Measurements from ENCODE around the gene PTPRG. TPM values are rescaled to one million over a fixed set of nuclear protein-coding genes. Genes with fewer than 3 reads are reported as not detected.

Gene PTPRG
- total RNA-seq, 1 experiment from 2014 or later = 69.3 TPM

GRCh38 chr3:62048577-62048976, 487.2 kb downstream of the PTPRG start:
- no peak overlapping the region for H3K27ac Mint-ChIP-seq
- H3K4me1 Mint-ChIP-seq = peaks cover 49 to 58% of the 10 kb centered on the region in 2 experiments

More at GRCh38 chr3:62048577-62048976, 487.2 kb downstream of the PTPRG start:
- no peak overlapping the region for H3K9ac ChIP-seq (ENCODE audit: extremely low read depth, insufficient read length, low read length)
- no peak overlapping the region for H3K14ac ChIP-seq (ENCODE audit: insufficient read depth, low read length)
- H3K18ac ChIP-seq (ENCODE audit: insufficient read length, low read depth, low read length) = no peak overlapping the region
- no peak overlapping the region for H3K4ac ChIP-seq (ENCODE audit: low read depth, low read length)
- no peaks in the 10 kb centered on the region for H3K9me3 ChIP-seq (ENCODE audit: control insufficient read depth, low read depth, low read length)
- H2BK20ac ChIP-seq (ENCODE audit: low read depth, low read length, poor library complexity, severe bottlenecking) = no peak overlapping the region
- H3K79me2 ChIP-seq (ENCODE audit: insufficient read depth, low read length) = no peaks in the 10 kb centered on the region; the same call in 1 of the 2 replicates
- H3K56ac ChIP-seq (ENCODE audit: insufficient read length, low read depth, low read length) = no peak overlapping the region
- no peaks in the 10 kb centered on the region for H3K23me2 ChIP-seq (ENCODE audit: insufficient read length, low read depth, low read length, poor library complexity, severe bottlenecking)
- no peak overlapping the region for H2BK12ac ChIP-seq (ENCODE audit: insufficient read length, low read depth, low read length)
- peaks cover 8% of the 10 kb centered on the region for H3K4me1 ChIP-seq (ENCODE audit: insufficient read depth, low read length)
- peaks cover 0 to 1% (median 0%) of the 10 kb centered on the region in 3 experiments; a peak in 1 of 7 replicates for H3K36me3 Mint-ChIP-seq (ENCODE audit: insufficient read depth in 1 of 3, low read depth in 3 of 3)
- H3K79me1 ChIP-seq (ENCODE audit: insufficient read depth, low read depth, low read length, poor library complexity, severe bottlenecking) = no peaks in the 10 kb centered on the region
- no peak overlapping the region for H3K4me3 Mint-ChIP-seq
- H2BK15ac ChIP-seq (ENCODE audit: low read depth, low read length) = no peak overlapping the region
- H3K4me2 ChIP-seq (ENCODE audit: insufficient read depth, insufficient read length, low read length) = no peak overlapping the region
- H3K27me3 ChIP-seq (ENCODE audit: insufficient read depth, low read length) = no peaks in the 10 kb centered on the region
- H2BK120ac ChIP-seq (ENCODE audit: low read depth, low read length, poor library complexity, severe bottlenecking) = no peak overlapping the region
- H3K23ac ChIP-seq (ENCODE audit: insufficient read length, low read depth, low read length) = no peak overlapping the region
- no peak overlapping the region for H3T11ph ChIP-seq (ENCODE audit: low read length)
- DNase-seq = no peak
- H4K91ac ChIP-seq (ENCODE audit: insufficient read length, low read depth, low read length) = no peak overlapping the region
- no peak overlapping the region for H3K27ac ChIP-seq (ENCODE audit: insufficient read length, low read depth, low read length)
- no peak overlapping the region for H4K8ac ChIP-seq (replicated peaks; ENCODE audit: insufficient read length, low read depth, low read length)
- WGBS (ENCODE audit: extremely low coverage, insufficient read length, low lambda C conversion rate) = no CpG with 5 or more reads among the region's 3 CpGs
- H2AK5ac ChIP-seq (ENCODE audit: insufficient read length, low read length) = no peak overlapping the region
- H3K9me3 Mint-ChIP-seq = no peaks in the 10 kb centered on the region
- TF ChIP-seq CTCF (conservative IDR thresholded peaks at IDR 0.05) = no peak
- H2BK5ac ChIP-seq (ENCODE audit: insufficient read length, low read length) = no peak overlapping the region
- H3K27me3 Mint-ChIP-seq (ENCODE audit: low read depth) = no peaks in the 10 kb centered on the region
- no peak overlapping the region for H4K5ac ChIP-seq (ENCODE audit: insufficient read length, low read depth, low read length)
- H4K20me1 ChIP-seq (ENCODE audit: control insufficient read depth, insufficient read depth, insufficient read length) = no peaks in the 10 kb centered on the region
- H2AFZ ChIP-seq (ENCODE audit: low read length) = no peak overlapping the region
